GM10266 (cell line): ENCODE measurements around the gene SAMD15.

ENCODE experiments used
- DNase-seq: peaks from one replicate; pipeline ENCODE4 v3.0.0; 2012; ENCODE audit errors: extremely low spot score
- TF ChIP-seq, protein P1 (sequence below): IDR thresholded peaks from 2 replicates; pipeline ENCODE4 v1.5.1; 2012; ENCODE audit warnings: mild to moderate bottlenecking, low read depth; ENCODE audit not compliant: control insufficient read depth, insufficient read depth; ENCODE audit errors: missing control alignments

SAMD15 gene

GRCh38 chr14:77340389-77340788, 36.8 kb upstream of the SAMD15 start:
- DNase-seq: no peak
- TF ChIP-seq, protein P1, sequence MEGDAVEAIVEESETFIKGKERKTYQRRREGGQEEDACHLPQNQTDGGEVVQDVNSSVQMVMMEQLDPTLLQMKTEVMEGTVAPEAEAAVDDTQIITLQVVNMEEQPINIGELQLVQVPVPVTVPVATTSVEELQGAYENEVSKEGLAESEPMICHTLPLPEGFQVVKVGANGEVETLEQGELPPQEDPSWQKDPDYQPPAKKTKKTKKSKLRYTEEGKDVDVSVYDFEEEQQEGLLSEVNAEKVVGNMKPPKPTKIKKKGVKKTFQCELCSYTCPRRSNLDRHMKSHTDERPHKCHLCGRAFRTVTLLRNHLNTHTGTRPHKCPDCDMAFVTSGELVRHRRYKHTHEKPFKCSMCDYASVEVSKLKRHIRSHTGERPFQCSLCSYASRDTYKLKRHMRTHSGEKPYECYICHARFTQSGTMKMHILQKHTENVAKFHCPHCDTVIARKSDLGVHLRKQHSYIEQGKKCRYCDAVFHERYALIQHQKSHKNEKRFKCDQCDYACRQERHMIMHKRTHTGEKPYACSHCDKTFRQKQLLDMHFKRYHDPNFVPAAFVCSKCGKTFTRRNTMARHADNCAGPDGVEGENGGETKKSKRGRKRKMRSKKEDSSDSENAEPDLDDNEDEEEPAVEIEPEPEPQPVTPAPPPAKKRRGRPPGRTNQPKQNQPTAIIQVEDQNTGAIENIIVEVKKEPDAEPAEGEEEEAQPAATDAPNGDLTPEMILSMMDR: no peak

DNA sequence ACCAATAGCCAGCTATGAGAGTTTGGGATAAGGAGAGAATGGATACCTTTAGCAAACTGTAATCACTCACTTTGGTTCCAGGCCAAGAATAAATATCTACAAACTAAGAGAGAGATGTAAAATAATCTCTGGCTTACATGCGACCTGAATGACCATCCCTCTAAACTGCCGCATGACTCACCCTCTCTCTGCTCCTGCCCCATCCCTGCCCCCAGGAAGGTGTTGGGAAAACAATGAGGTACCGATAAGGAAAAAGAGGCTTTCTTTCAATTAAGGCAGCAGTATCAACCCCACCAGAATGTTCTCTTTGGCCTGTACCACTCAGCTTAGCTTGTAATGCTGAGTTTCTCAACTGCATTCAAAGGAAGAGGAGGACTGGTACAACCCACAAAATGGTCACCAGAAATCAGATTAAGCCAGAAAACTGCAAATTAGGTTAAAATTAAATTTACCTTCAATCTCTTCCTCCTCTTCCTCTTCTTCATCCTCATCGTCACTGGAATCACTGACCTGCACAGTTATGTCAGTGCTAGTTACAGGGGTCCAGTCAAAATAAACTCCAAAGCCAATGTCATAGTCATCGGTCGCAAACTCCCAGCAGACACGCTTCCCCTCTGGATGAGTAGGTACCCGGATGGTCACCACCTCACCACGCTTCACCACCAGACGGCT, 34.3 kb upstream of the SAMD15 start:
- TF ChIP-seq, protein P1: no peak
- no peak for DNase-seq

DNA sequence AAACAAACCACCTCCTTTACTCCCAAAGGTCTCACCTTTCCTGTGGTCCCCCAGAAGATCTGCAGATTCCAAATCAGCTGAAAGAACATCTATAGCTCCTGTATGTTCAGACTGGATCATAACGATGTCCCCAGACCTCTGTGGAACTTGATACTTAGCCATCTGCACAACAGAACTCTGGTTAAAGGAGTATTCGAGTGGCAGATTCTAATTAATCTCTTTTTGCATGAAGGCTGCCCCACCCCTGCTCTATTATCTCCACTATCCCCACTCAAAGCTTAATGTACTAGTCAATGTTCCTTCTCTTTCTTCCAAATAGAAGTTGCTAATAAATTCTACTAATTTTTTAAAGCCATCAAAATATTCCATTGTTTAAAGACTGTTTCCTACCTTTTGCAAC, 33.5 kb upstream of the SAMD15 start:
- no peak for DNase-seq
- TF ChIP-seq, protein P1: no peak

GRCh38 chr14:77344377-77344996, 32.7 kb upstream of the SAMD15 start:
- TF ChIP-seq, protein P1: no peak
- DNase-seq: no peak

GRCh38 chr14:77346495-77346894, 30.7 kb upstream of the SAMD15 start:
- TF ChIP-seq, protein P1: no peak
- no peak for DNase-seq

DNA sequence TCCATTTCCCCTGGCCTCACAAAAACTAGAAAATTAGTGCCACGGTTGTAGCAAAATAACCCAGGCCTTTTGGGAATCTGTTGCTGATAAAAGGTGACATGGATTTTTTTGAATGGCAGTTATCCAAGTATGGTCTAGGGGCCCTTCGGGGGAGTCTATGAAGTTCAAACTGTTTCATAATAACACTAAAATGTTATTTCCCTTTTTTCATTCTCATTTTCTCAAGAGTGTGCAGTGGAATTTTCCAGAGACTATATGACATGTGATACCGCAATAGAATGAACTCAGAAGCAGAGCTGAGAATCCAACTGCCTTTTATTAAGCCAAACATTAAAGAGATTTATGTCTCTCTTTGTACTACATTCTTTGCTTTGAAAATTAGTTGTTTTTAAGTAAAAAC, 29.4 kb upstream of the SAMD15 start:
- no peak for DNase-seq
- TF ChIP-seq, protein P1: no peak

DNA sequence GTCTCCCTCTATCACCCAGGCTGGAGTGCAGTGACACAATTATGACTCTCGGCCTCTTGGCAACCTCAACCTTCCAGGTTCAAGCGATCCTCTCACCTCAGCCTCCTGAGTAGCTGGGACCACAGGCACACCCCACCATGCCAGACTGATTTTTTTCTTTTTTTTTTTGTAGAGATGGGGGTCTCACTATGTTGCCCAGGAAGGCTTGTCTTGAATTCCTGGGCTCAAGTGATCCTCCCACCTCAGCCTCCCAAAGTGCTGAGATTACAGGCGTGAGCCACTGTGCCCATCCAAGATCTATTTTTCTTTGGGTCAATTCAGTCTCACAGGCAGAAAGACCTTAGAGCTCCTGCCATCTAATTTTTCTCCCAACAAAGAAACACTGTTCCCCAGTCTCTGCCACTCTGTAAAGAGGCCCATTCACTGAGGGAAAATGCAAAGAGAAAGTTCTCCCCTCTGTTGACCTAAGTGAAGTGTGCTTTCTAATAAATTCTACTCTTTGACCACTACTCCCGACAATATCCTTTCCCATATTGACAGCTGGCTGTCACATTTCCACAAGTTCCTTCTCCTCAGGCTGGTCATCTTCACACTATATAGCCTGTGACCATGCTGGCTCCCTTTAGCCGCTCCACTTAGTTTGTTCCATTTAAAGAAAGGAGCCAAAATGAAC, 23.6 kb upstream of the SAMD15 start:
- no peak for DNase-seq
- TF ChIP-seq, protein P1: no peak
